ENCODE data around the gene TARS2. TPM values are rescaled to one million over a fixed set of nuclear protein-coding genes. Genes with fewer than 3 reads are reported as not detected.

TARS2 gene
- 10 to 100 TPM; 28.1 to 28.2 TPM for total RNA-seq

GRCh38 chr1:150486966-150487762 is at the start of gene TARS2:
Gene TARS2 (plus strand): TSS chr1:150487419. CDS start chr1:150487451, 32 bp downstream.

GRCh38 chr1:150507912-150508864 is 21.0 kb downstream of the TARS2 start, which contains the start of gene ECM1:
Gene ECM1 (plus strand): TSS chr1:150508109. CDS start chr1:150508210, 101 bp downstream.

GRCh38 chr1:150515328-150516049 is 28.3 kb downstream of the TARS2 start, which contains the start of gene FALEC:
Gene FALEC (plus strand): TSS chr1:150515752.

GRCh38 chr1:150548632-150549495 is 61.6 kb downstream of the TARS2 start, which contains the start of gene ADAMTSL4:
Gene ADAMTSL4 (plus strand): TSS chr1:150549408. CDS start chr1:150552289, 2,881 bp downstream.

Small RNA genes lying within 50 kb of the gene (microRNA-seq; reads per million reads assigned to microRNA genes)
- gene MIR4257 (ENCODE audit: borderline microRNAs expressed, borderline replicate concordance) (not detected), gene MIR6878 (ENCODE audit: borderline microRNAs expressed, borderline replicate concordance) (not detected)

Other genes with a start within 250 kb of the TARS2 start
- not detected for gene CA14, start 229.6 kb upstream of the TARS2 start, total RNA-seq
- 100 to 1,000 TPM; 140 to 146 TPM for gene APH1A, start 218.4 kb upstream of the TARS2 start, total RNA-seq
- gene C1orf54, start 214.6 kb upstream of the TARS2 start, total RNA-seq: 1 to 10 TPM; 5.7 to 6.9 TPM
- 1 to 10 TPM; 3.0 to 4.3 TPM for gene CIART, start 204.9 kb upstream of the TARS2 start, total RNA-seq
- 10 to 100 TPM; 69.0 to 72.1 TPM for gene MRPS21, start 193.6 kb upstream of the TARS2 start, total RNA-seq
- 10 to 100 TPM; 71.7 to 73.8 TPM for gene PRPF3, start 165.9 kb upstream of the TARS2 start, total RNA-seq
- gene RPRD2, start 123.3 kb upstream of the TARS2 start, total RNA-seq: 10 to 100 TPM; 38.3 to 39.3 TPM
- 1 to 10 TPM in 1 of 2 experiments, under 1 TPM in 1; 0.88 to 1.1 TPM for gene ECM1, start 20.7 kb downstream of the TARS2 start, total RNA-seq
- gene FALEC, start 28.3 kb downstream of the TARS2 start, total RNA-seq: not detected
- under 1 TPM; 0.14 to 0.38 TPM for gene ADAMTSL4, start 62.0 kb downstream of the TARS2 start, total RNA-seq
- 100 to 1,000 TPM; 334 to 338 TPM for gene MCL1, start 92.2 kb downstream of the TARS2 start, total RNA-seq
- 100 to 1,000 TPM; 185 to 189 TPM for gene ENSA, start 142.2 kb downstream of the TARS2 start, total RNA-seq
- gene GOLPH3L, start 209.7 kb downstream of the TARS2 start, total RNA-seq: 10 to 100 TPM; 23.9 to 25.9 TPM
- gene HORMAD1, start 233.5 kb downstream of the TARS2 start, total RNA-seq: under 1 TPM in 1 of 2 experiments, not detected in 1; 0.17 TPM

All from activated naive CD4-positive, alpha-beta T cell treated with anti-CD3 and anti-CD28 coated beads, Interleukin-2, amount 10 ng/mL, durations not matched to agents 5 hours and 36 hours (primary cell).